Suppressor macrophage (primary cell): Measurements from ENCODE around the gene SUCLG2.

ENCODE experiments used
- DNase-seq, 4 experiments: peaks; one replicate each; pipeline ENCODE4 v3.0.0-alpha.2; 2020 to 2022

SUCLG2 gene

DNA sequence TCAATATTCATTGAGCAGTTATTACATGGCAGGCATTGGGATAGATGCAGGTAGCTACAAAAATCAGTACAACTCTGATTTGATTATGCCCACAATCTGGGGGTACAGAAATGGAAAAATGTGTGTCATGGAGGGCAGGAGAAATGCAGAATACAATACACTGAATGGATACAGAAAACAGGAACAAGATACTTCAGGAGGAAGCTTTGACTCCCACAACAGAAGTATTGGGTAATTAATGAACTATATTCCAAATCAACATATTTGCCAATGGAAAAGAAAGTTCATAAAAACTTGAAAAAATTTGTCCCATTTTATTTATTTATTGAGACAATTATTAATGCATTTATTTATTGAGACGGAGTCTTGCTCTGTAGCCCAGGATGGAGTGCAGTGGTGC lies 207.0 kb downstream of the SUCLG2 start:
- DNase-seq = peak in 3 of 4 experiments; percentile 7 to 54 (median 52)

GRCh38 chr3:67437789-67438188 lies 216.6 kb downstream of the SUCLG2 start:
- DNase-seq = no peak

GRCh38 chr3:67437090-67437489 lies 217.3 kb downstream of the SUCLG2 start:
- DNase-seq = no peak

- no peak for DNase-seq
These were observed 221.3 kb downstream of the SUCLG2 start for GRCh38 chr3:67433109-67433508.

GRCh38 chr3:67431887-67432286 lies 222.5 kb downstream of the SUCLG2 start:
- DNase-seq = no peak

- DNase-seq = no peak
These were observed 230.7 kb downstream of the SUCLG2 start for GRCh38 chr3:67423722-67424121.

DNA sequence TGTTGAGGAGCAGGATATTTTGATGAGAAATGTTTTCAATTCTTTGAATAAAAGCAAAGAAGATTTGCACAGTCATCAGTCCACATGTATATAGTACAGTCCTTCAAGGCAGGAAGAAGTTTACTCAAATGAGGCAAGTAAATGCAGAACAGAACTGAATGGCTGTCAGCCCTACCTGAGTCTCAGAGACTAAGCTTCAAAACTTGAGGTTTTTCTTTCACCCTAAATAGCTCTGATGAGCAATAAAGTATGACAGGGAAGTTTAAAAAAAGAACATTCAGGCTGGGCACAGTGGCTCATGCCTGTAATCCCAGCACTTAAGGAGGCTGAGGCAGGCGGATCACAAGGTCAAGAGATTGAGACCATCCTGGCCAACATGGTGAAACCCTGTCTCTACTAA lies 232.5 kb downstream of the SUCLG2 start:
- DNase-seq = peak in 1 of 4 experiments; percentile 1

DNA sequence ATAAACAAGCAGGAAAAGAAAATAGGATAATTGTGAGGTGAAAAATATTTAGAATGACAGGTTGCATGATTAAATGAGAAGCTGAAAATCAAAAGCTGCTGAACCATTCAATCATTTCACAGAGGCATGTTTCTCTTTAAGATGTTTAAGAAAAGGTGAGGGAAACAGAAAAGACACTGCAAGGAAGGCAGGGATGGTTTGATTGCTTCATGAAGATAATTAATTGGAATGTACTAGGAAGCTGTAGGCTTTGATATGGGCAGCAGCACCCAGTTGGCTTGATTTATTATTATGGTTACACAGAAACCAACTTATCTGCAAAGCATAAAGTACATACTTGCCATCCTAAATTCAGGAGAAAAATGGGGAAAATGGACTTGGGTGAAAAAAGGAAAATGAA lies 234.6 kb downstream of the SUCLG2 start:
- no peak for DNase-seq

DNA sequence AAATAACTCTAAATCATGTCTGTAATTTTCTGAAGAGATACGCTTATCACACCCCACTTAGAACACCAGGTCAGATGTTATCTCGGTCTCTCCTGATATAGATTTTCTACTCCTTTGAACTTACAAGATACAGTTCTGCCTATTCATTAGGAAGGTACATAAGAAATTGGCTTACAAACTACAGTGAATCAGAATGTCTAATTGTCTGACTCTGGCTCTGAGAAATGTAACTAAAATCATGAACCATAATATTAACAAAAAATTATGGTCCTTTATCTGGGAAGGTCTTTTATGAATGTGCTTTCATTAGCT lies 235.2 kb downstream of the SUCLG2 start:
- DNase-seq = no peak

DNA sequence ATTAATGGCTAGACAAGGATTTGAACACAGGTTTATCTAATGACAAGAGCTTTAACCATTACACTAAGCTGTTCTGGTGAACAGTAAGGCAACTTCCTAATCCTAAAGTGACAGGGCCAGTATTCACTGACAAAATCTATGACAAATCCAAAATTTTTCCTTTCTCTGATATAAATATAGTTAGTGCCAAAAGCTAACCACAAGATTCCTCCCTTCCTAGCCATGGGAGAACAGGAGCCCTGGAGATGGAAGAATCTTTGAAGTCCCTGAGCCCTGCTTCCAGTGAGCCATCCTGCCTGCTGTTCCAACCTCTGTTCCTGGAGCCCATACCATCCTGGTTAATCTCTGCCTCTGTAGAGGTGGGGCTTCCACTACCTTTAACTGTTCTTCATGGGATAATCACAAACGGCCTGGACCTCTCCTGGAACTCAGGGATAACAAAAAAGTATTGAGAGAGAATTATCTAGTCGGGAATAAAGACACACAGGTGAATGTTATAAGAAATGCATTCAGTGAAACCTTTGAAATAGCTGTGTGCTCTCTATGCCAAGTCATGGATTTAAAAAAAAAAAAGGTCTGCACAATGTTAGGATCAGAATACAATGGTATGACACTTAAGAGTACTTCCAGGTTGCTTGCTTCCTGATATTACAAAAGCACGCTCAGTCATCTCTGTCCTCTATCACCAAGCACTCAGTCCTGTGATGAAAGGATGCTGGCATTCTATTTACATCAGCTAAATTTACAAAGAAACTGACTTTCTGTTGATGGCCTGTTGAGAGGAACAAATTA lies 235.8 kb downstream of the SUCLG2 start:
- DNase-seq = no peak

- DNase-seq = no peak
These were observed 237.7 kb downstream of the SUCLG2 start for GRCh38 chr3:67416703-67417102.

DNA sequence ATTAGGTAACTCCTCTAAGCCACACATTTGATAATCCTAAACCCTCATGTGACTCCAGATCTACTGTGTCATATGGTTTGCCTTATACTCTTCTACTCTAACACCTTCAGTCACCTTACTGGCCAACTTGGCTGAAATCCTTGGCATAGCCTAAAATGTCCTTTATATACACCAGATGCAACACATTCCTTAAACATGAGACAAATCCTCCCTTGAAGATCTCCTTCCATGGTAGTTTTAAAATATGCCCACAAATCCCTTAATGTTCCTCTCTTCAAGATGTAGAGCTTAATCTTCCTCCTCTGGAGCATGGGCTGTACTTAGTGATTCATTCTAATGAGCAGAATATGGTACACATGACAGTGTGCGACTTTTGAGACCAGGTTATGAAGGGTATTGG lies 238.9 kb downstream of the SUCLG2 start:
- DNase-seq = no peak

DNA sequence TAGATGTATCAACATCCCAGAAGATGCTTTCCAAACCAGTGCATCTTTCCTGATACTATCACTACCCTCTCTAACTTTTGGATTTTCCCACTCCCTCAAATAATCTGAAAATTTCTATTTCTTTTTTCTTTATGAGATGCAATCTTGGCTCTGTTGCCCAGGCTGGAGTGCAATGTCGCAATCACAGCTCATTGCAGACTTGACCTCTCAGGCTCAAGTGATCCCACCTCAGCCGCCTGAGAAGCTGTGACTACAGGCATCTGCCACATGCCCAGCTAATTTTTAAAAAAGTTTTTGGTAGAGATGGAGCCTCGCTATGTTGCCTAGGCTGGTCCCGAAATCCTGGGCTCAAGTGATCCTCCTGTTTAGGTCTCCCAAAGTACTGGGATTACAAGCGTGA lies 239.7 kb downstream of the SUCLG2 start:
- DNase-seq = no peak

DNA sequence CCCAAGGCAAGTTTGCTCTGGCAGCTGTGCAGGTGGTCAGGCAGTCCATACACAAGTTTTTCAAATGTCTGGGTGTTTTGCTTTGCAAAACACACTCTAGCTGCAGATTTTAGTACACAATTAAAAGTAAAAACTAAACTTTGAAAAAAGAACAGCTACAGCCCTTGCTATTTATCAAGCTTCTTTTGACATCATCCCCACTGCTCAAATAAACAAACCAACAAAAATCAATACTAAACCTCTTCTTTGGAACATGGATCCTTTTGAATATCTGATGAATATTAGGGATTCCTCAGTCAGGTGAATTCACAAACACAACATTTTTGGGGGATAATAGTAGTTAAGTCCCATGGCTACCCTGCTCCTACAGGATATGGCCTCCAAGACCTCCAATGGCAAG lies 249.2 kb downstream of the SUCLG2 start:
- no peak for DNase-seq

DNA sequence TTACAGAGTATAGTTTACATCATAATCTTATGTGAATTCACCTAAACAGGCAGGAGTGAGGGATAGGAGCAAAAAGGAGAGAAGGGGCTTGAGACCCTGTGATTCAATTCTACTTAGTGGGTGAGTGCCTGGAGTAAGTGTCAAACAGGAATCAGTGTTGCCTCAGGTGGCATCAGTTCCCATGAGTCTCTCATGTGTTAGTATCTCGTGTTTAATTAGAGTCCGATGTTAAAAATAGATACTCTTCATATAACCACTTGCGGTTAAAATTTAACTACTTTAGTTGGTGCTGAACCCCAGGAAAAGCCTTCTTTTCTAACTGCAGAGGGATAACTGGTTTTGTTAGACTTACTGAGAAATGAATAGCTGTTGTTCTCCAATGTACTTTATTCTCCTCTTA lies 251.5 kb downstream of the SUCLG2 start:
- no peak for DNase-seq

DNA sequence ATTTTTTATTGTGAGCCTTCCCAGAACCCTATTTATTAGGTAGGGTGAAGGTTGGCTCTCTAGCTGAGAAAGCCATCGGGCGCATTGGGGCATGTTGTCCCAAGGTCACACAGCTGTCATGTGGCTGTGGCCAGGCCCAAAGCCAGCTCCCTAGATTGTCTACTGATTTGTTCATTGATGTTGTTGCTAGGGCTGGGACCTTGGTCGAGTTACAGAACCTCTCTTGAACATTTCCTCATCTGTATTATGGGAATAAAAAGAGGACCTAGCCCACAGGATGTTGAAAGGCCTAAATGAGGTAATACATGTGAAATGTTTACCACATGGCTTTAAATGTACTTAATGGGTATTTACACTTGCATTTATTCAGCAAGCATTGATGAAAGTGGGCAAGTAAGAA lies 252.5 kb downstream of the SUCLG2 start:
- peak; percentile 28 to 70 (median 59) for DNase-seq

DNA sequence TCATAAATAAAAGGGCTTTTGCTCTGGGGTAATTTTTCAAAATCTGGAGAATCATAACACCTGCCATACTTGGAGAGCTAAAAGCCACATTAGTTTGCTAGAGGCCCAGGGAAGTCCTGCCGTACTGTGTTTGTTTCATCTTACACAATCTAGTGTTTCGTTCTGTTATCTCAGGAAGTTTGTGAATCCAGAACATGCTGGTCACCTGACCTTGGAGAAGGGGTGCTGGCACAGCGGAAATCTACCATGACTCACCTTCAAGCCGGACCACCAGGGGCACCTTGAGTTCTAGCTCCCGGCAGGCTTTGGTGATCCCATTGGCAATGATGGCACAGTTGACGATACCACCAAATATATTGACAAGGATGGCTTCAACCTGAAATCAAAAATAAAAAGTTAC lies 253.9 kb downstream of the SUCLG2 start:
- no peak for DNase-seq

DNA sequence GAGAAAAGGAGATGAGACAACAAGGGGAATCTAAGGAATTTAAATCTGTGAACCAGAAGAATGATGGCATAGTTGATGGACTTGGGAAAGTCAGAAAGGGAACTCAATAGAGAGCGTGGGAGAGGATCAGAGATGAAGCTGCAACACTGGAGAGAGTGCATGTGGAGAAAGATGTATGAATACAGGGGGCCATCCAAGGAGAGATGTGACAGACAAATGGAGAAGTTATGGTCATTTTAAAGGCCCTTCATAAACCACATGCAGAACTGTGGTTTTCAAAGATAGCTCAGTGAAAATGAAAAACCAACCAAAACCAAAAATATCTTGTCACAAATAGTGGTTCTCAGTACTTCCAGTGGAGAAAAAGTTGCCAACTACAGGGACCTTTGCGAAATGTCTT lies 265.2 kb downstream of the SUCLG2 start:
- peak; percentile 12 to 52 (median 22) for DNase-seq

GRCh38 chr3:67388738-67389137 lies 265.7 kb downstream of the SUCLG2 start:
- no peak for DNase-seq

DNA sequence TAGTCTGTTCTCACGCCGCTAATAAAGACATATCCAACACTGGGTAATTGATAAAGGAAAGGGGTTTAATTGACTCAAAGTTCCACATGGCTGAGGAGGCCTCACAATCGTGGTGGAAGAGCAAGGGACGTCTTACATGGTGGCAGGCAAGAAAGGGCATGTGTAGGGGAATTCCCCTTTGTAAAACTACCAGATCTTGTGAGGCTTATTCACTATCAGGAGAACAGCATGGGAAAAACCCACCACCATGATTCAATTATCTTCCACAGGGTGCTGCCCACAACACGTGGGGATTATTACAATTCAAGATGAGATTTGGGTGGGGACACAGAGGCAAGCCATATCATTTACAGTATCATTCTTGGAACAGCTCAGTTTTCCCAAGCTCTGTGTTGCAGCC lies 268.0 kb downstream of the SUCLG2 start:
- peak in 1 of 4 experiments; percentile 4 for DNase-seq

- DNase-seq = peak; percentile 31 to 46 (median 42)
These were observed 269.5 kb downstream of the SUCLG2 start for GRCh38 chr3:67384760-67385397.

DNA sequence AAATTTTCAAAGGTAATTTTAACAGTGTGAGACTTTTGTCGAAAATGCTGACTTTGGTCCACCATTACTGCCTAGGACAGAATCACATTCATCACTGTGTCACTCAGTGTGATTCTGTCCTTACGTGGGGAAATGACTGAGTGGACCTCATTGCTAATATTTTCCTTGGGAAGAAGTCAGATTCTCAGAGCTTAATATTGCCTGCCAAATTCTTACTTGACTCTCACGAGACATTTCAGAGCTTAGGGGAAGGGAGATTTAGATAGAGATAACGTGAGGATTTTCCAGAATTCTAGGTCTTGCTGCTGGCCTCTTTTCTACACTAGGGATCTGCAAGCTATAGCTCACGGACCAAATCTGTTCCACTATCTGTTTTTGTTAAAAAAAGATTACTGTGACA lies 270.4 kb downstream of the SUCLG2 start:
- DNase-seq = no peak

GRCh38 chr3:67383379-67383778 lies 271.0 kb downstream of the SUCLG2 start:
- DNase-seq = no peak

- no peak for DNase-seq
These were observed 271.9 kb downstream of the SUCLG2 start for GRCh38 chr3:67382536-67382935.
